OCI-LY1 (cell line): ENCODE measurements around the gene ASH1L.
"Not testable (repeated sequence)": the region's sequence is repeated elsewhere in the genome, so short reads cannot be mapped to it uniquely, and the experiment has no call there.

Experiments
- EZH2 ChIP-seq: fragments of 200-600 bp; sonication (generic), shearing (Covaris generic); IDR thresholded peaks from 2 replicates; pipeline ENCODE4 v1.8.0; 2017; ENCODE audit warnings: borderline replicate concordance, mixed run types, mild to moderate bottlenecking, antibody characterized with exemption, low read length, moderate library complexity, mixed read lengths
- TF ChIP-seq, protein P1 (sequence below): fragments of 200-600 bp; sonication (generic), shearing (Covaris generic); IDR thresholded peaks from 2 replicates; pipeline ENCODE4 v1.5.1; 2017; ENCODE audit warnings: mild to moderate bottlenecking, antibody characterized with exemption, low read length, moderate library complexity, mixed read lengths

DNA sequence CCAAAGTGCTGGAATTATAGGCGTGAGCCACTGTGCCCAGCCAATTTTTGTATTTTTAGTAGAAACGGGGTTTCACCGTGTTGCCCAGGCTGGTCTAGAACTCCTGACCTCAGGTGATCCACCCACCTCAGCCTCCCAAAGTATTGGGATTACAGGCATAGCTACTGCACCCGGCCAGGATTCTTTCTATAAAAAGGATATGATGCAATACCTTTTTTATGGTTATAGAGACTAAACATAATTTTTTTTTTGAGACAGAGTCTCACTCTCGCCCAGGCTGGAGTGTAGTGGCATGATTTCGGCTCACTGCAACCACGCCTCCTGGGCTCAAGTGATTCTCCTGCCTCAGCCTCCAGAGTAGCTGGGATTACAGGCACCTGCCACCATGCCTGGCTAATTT lies 233.7 kb downstream of the ASH1L start:
- TF ChIP-seq, protein P1, sequence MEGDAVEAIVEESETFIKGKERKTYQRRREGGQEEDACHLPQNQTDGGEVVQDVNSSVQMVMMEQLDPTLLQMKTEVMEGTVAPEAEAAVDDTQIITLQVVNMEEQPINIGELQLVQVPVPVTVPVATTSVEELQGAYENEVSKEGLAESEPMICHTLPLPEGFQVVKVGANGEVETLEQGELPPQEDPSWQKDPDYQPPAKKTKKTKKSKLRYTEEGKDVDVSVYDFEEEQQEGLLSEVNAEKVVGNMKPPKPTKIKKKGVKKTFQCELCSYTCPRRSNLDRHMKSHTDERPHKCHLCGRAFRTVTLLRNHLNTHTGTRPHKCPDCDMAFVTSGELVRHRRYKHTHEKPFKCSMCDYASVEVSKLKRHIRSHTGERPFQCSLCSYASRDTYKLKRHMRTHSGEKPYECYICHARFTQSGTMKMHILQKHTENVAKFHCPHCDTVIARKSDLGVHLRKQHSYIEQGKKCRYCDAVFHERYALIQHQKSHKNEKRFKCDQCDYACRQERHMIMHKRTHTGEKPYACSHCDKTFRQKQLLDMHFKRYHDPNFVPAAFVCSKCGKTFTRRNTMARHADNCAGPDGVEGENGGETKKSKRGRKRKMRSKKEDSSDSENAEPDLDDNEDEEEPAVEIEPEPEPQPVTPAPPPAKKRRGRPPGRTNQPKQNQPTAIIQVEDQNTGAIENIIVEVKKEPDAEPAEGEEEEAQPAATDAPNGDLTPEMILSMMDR = not testable (repeated sequence)
- not testable (repeated sequence) for TF ChIP-seq EZH2
